ENCODE results near the gene SAYSD1.
A peak's percentile ranks its signal among the peaks of the same experiment; 100 is the strongest.

The SAYSD1 gene, protein sequence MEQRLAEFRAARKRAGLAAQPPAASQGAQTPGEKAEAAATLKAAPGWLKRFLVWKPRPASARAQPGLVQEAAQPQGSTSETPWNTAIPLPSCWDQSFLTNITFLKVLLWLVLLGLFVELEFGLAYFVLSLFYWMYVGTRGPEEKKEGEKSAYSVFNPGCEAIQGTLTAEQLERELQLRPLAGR

GRCh38 chr6:39114704-39115599 is at the start of gene SAYSD1:
TSS of gene SAYSD1 (minus strand) at chr6:39115186. CDS start at chr6:39115089, 97 bp downstream.
- peak within 1 kb of the TSS; percentile 92 for H3K27ac ChIP-seq
- no peak for TF ChIP-seq CTCF (IDR thresholded peaks at IDR 0.05)
- no peak for TF ChIP-seq ZFX (IDR thresholded peaks at IDR 0.05; ENCODE audit: borderline replicate concordance)

DNA sequence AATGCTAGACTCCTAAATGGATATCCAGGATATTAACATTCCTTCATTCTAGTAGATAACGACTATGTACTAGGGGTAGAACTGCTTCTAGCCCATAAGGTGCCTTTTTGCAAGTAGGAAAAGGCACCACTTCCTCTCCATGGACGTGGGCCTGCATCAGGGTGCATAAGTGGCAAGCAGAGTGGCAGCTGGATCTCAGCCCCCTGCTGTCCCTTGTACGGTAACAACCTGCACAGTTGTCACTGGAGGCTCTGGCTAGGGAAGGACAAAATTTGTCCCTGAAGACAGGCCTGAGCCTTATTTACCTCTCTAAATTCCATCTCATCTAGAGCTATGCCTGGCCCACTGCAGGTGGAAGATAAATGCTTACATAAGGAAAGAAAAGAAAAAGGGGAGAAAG is 42.5 kb upstream of the SAYSD1 start:
- H3K27ac ChIP-seq = no peak overlapping the region
- TF ChIP-seq ZFX (IDR thresholded peaks at IDR 0.05; ENCODE audit: borderline replicate concordance) (no peak), CTCF (IDR thresholded peaks at IDR 0.05) (no peak)

GRCh38 chr6:39156801-39157200 is 41.8 kb upstream of the SAYSD1 start:
- no peak overlapping the region for H3K27ac ChIP-seq
- TF ChIP-seq ZFX (IDR thresholded peaks at IDR 0.05; ENCODE audit: borderline replicate concordance) (no peak), CTCF (IDR thresholded peaks at IDR 0.05) (no peak)

GRCh38 chr6:39154705-39155104 is 39.7 kb upstream of the SAYSD1 start:
- no peak for TF ChIP-seq CTCF (IDR thresholded peaks at IDR 0.05)
- TF ChIP-seq ZFX (IDR thresholded peaks at IDR 0.05; ENCODE audit: borderline replicate concordance) = no peak
- H3K27ac ChIP-seq = no peak overlapping the region

DNA sequence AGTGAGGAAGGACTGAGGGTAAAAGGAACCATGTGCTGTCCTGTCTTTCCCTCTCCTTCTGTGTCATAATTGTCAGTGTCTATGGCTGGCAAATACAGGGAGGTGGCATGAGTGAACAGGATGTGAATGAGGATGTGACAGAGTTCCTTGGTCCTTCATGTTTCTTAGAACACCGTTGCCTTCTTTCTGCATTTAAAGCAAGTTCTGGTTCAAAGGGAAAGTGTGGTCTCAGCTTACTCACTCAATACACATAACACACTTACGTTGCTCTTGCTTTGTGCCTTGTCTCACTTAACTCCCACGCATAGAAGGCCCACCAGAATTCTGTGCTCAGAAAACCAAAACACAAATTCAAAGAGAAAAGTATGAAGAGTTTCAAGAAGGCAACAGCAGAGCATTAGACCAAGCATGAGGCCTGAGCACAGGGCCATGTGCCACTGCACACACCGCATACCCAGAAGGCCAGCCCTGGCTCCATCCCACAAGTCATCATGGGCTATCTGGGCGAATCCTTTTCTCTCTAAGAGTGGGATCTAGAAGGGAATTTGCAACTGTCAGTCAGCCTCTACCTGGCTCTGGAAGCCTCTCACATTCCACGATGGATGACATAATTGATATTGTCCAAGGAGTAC is 38.9 kb upstream of the SAYSD1 start:
- no peak overlapping the region for H3K27ac ChIP-seq
- no peak for TF ChIP-seq CTCF (IDR thresholded peaks at IDR 0.05)
- TF ChIP-seq ZFX (IDR thresholded peaks at IDR 0.05; ENCODE audit: borderline replicate concordance) = no peak

- no peak for TF ChIP-seq CTCF (IDR thresholded peaks at IDR 0.05)
- no peak for TF ChIP-seq ZFX (IDR thresholded peaks at IDR 0.05; ENCODE audit: borderline replicate concordance)
- no peak overlapping the region for H3K27ac ChIP-seq
Measured at GRCh38 chr6:39152262-39152661, 37.3 kb upstream of the SAYSD1 start.
